Measurements from ENCODE around the gene COL4A4.

DNA sequence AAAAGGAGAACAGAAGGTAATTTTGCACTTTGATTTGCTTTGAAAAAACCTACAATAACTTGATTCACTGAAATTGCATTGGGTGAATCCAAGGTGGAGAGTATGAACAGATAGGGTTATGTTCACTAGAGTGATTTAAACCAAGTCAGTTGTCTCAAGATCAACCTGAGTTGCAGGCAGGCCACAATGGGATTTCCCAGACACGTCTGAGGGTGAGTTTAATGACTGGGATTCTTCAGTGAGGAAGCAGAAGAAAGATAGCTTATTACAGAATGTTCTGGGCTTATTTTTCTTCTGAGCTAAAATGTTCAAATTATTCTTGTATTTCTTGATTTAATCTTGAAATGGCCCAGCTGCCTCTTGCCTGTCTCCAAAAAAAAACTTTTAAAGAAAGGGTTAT, 20.1 kb downstream of the COL4A4 start:
- TF ChIP-seq POLR2AphosphoS5 (IDR thresholded peaks at IDR 0.05; ENCODE audit: low read depth, low read length) (no peak), POLR2A (IDR thresholded peaks at IDR 0.05; ENCODE audit: low read depth, low read length) (no peak), SPI1 (IDR thresholded peaks at IDR 0.05; ENCODE audit: low read depth, low read length) (no peak), POU2F2 (IDR thresholded peaks at IDR 0.05; ENCODE audit: low read depth, low read length) (no peak), TAF1 (IDR thresholded peaks at IDR 0.05; ENCODE audit: low read depth, low read length) (no peak), PAX5 (IDR thresholded peaks at IDR 0.05; ENCODE audit: insufficient read depth, low read length, severe bottlenecking) (no peak)
